Measurements from ENCODE around the gene SERPINA3.

- TF ChIP-seq CTCF (IDR thresholded peaks at IDR 0.05; ENCODE audit: insufficient read depth, low read depth, low read length) (no peak), EZH2 (IDR thresholded peaks at IDR 0.05; ENCODE audit: insufficient read depth, low read length) (no peak)
These were observed 15.8 kb upstream of the SERPINA3 start for GRCh38 chr14:94596361-94596760.
